GM21515 (cell line): ENCODE measurements around the gene DIPK1B.
A peak's percentile ranks its signal among the peaks of the same experiment; 100 is the strongest.

Experiments
- ATAC-seq: cut with Tn5 transposase; IDR thresholded peaks from one replicate; pipeline ENCODE4 v1.9.1; 2021; ENCODE audit not compliant: unreplicated experiment

DIPK1B gene

GRCh38 chr9:136686794-136687711 is 25.3 kb upstream of the DIPK1B start, which contains the start of gene AGPAT2:
Gene AGPAT2 (minus strand): TSS chr9:136687457. CDS start chr9:136687357, 100 bp downstream.
- peak; percentile 48 for ATAC-seq

GRCh38 chr9:136687721-136688223 is 24.6 kb upstream of the DIPK1B start:
- ATAC-seq = no peak

GRCh38 chr9:136688274-136689107 is 23.9 kb upstream of the DIPK1B start:
- ATAC-seq = no peak

- ATAC-seq = no peak
These were observed 23.3 kb upstream of the DIPK1B start for GRCh38 chr9:136689108-136689460.

GRCh38 chr9:136690104-136690805 is 22.1 kb upstream of the DIPK1B start:
- no peak for ATAC-seq

- no peak for ATAC-seq
These were observed 21.5 kb upstream of the DIPK1B start for GRCh38 chr9:136690806-136691261.

GRCh38 chr9:136691316-136692184 is 20.8 kb upstream of the DIPK1B start:
- ATAC-seq = no peak

GRCh38 chr9:136692185-136693134 is 19.9 kb upstream of the DIPK1B start:
- ATAC-seq = no peak

GRCh38 chr9:136693135-136693489 is 19.3 kb upstream of the DIPK1B start:
- ATAC-seq = no peak

GRCh38 chr9:136693490-136694162 is 18.7 kb upstream of the DIPK1B start:
- no peak for ATAC-seq

- no peak for ATAC-seq
These were observed 18.1 kb upstream of the DIPK1B start for GRCh38 chr9:136694163-136694871.

- no peak for ATAC-seq
These were observed 17.5 kb upstream of the DIPK1B start for GRCh38 chr9:136694872-136695247.

- no peak for ATAC-seq
These were observed 16.9 kb upstream of the DIPK1B start for GRCh38 chr9:136695435-136695895.

GRCh38 chr9:136695955-136696354 is 16.4 kb upstream of the DIPK1B start:
- no peak for ATAC-seq

- no peak for ATAC-seq
These were observed 15.9 kb upstream of the DIPK1B start for GRCh38 chr9:136696502-136696901.

GRCh38 chr9:136697146-136697820 is 15.1 kb upstream of the DIPK1B start:
- no peak for ATAC-seq
